GM12865 (cell line): Measurements from ENCODE around the gene ARHGEF26.
"Not testable (repeated sequence)": the region's sequence is repeated elsewhere in the genome, so short reads cannot be mapped to it uniquely, and the experiment has no call there.

ENCODE experiments used
- DNase-seq: peaks from one replicate; pipeline ENCODE4 v3.0.0; 2010; ENCODE audit warnings: low read depth
- H3K4me3 ChIP-seq: 2 replicates; pipeline ENCODE4 v1.5.1; 2011; ENCODE audit warnings: mild to moderate bottlenecking, low read depth, low read length, control low read depth
- CTCF ChIP-seq: IDR thresholded peaks from 2 replicates; pipeline ENCODE4 v1.5.1; 2011; ENCODE audit warnings: low read length, control low read depth, low read depth, inconsistent platforms; ENCODE audit not compliant: insufficient read depth; ENCODE audit errors: missing control alignments

The ARHGEF26 gene

GRCh38 chr3:154120961-154121700, at the start of gene ARHGEF26:
ARHGEF26 (plus strand) TSS chr3:154121390; CDS start chr3:154121993, 603 bp downstream.
- DNase-seq, result peak; percentile 80
- TF ChIP-seq CTCF, result no peak
- H3K4me3 ChIP-seq, result peak within 1 kb of the TSS; percentile 57

GRCh38 chr3:154074966-154075365, 46.2 kb upstream of the ARHGEF26 start:
- no peak for TF ChIP-seq CTCF
- no peak for DNase-seq
- H3K4me3 ChIP-seq, result no peak overlapping the region

- TF ChIP-seq CTCF, result no peak
- no peak overlapping the region for H3K4me3 ChIP-seq
- peak; percentile 5 for DNase-seq
These were observed 42.5 kb upstream of the ARHGEF26 start for GRCh38 chr3:154078672-154079071.

GRCh38 chr3:154081305-154081704, 39.9 kb upstream of the ARHGEF26 start:
- no peak overlapping the region for H3K4me3 ChIP-seq
- TF ChIP-seq CTCF, result no peak
- DNase-seq, result no peak

GRCh38 chr3:154085071-154085470, 36.1 kb upstream of the ARHGEF26 start:
- no peak for TF ChIP-seq CTCF
- no peak overlapping the region for H3K4me3 ChIP-seq
- DNase-seq, result no peak

GRCh38 chr3:154085799-154086198, 35.4 kb upstream of the ARHGEF26 start:
- no peak overlapping the region for H3K4me3 ChIP-seq
- no peak for TF ChIP-seq CTCF
- no peak for DNase-seq

- DNase-seq, result no peak
- no peak for TF ChIP-seq CTCF
- no peak overlapping the region for H3K4me3 ChIP-seq
These were observed 34.9 kb upstream of the ARHGEF26 start for GRCh38 chr3:154086286-154086685.

- not testable (repeated sequence) for DNase-seq, H3K4me3 ChIP-seq
These were observed 33.3 kb upstream of the ARHGEF26 start for GRCh38 chr3:154087756-154088480.
